A549 (cell line): Measurements from ENCODE around the gene SNRPD1. TPM values are rescaled to one million over a fixed set of nuclear protein-coding genes. Genes with fewer than 3 reads are reported as not detected.

Experiments
- ATAC-seq, 2 experiments: fragments of 200-7000 bp in 1 of 2; fragments of >200 bp in 1 of 2; cut with Nextera tagmentation in 1 of 2; cut with Tn5 transposase in 1 of 2; 3 replicates each; pipeline versions ENCODE4 v1.8.0 to v1.9.1; 2018 to 2020; ENCODE audit warnings: mild to moderate bottlenecking in 1 of 2, moderate library complexity in 1 of 2
- CTCF ChIA-PET: fragments of 300-600 bp; sonication (Branson Sonifier 250); formaldehyde crosslinking; extraction: SDS; loops from one replicate; lab custom pipeline; 2021; ENCODE audit warnings: antibody characterized with exemption, inconsistent platforms; lab: Yijun Ruan, JAX
- POLR2A ChIA-PET: fragments of 350-600 bp; formaldehyde crosslinking; extraction: SDS; loops from one replicate; lab custom pipeline; 2021; ENCODE audit warnings: antibody characterized with exemption, inconsistent platforms; lab: Yijun Ruan, JAX
- DNase-seq, 2 experiments: peaks; one replicate each; pipeline versions ENCODE4 v3.0.0 to v3.0.0-alpha.2; 2011 to 2016; ENCODE audit warnings: low read depth in 1 of 2, low spot score in 1 of 2
- FAIRE-seq: peaks from 2 replicates; lab custom pipeline; 2011; peaks lifted over from hg19 to GRCh38; lab: Jason Lieb, UNC
- H3K27ac ChIP-seq, 2 experiments: fragments of >200 bp; sonication (Bioruptor Twin); formaldehyde crosslinking; 3 replicates each; pipeline ENCODE4 v1.5.1; 2016 to 2017
- H3K4me1 ChIP-seq: fragments of >200 bp; sonication (Bioruptor Twin); formaldehyde crosslinking; 3 replicates; pipeline ENCODE4 v1.6.1; 2016
- H3K4me2 ChIP-seq: fragments of >200 bp; sonication (Bioruptor Twin); formaldehyde crosslinking; 3 replicates; pipeline ENCODE4 v1.6.1; 2016
- H3K4me3 ChIP-seq: fragments of >200 bp; sonication (Bioruptor Twin); formaldehyde crosslinking; 3 replicates; pipeline ENCODE4 v1.5.1; 2016
- H3K9me3 ChIP-seq: fragments of >200 bp; sonication (Bioruptor Twin); formaldehyde crosslinking; 3 replicates; pipeline ENCODE4 v1.6.1; 2016
- CEBPB ChIP-seq, 2 experiments: fragments of >200 bp in 1 of 2; sonication (Bioruptor Twin) in 1 of 2; formaldehyde crosslinking in 1 of 2; IDR thresholded peaks; 2 replicates each; pipeline ENCODE4 v1.6.1; 2012 to 2016
- CHD4 ChIP-seq: fragments of 200-600 bp; sonication (generic); IDR thresholded peaks from 2 replicates; pipeline ENCODE4 v1.6.1; 2016; ENCODE audit warnings: antibody characterized with exemption, mild to moderate bottlenecking, borderline replicate concordance
- EP300 ChIP-seq, 2 experiments: fragments of >200 bp; sonication (Bioruptor Twin); formaldehyde crosslinking; IDR thresholded peaks; 2 replicates in 1 of 2; 3 replicates in 1 of 2; pipeline ENCODE4 v1.6.1; 2016 to 2017
- HOXA7 ChIP-seq: fragments of 250-450 bp; sonication (Bioruptor Pico); IDR thresholded peaks from 2 replicates; pipeline ENCODE4 v1.5.0; 2020; ENCODE audit warnings: mild to moderate bottlenecking, moderate library complexity
- HOXB5 ChIP-seq: fragments of 250-450 bp; sonication (Bioruptor Pico); IDR thresholded peaks from 2 replicates; pipeline ENCODE4 v1.5.0; 2020; ENCODE audit warnings: mild to moderate bottlenecking, moderate library complexity
- JUN ChIP-seq, 2 experiments: fragments of >200 bp; sonication (Bioruptor Twin); formaldehyde crosslinking; IDR thresholded peaks; 2 replicates in 1 of 2; 3 replicates in 1 of 2; pipeline ENCODE4 v1.6.1; 2016 to 2017
- MAFK ChIP-seq: fragments of 450-650 bp; IDR thresholded peaks from 2 replicates; pipeline ENCODE4 v1.6.1; 2014; ENCODE audit not compliant: partially characterized antibody
- MAX ChIP-seq: IDR thresholded peaks from 2 replicates; pipeline ENCODE4 v1.6.1; 2012
- POLR2A ChIP-seq: IDR thresholded peaks from 2 replicates; pipeline ENCODE4 v1.6.1; 2012; ENCODE audit warnings: mild to moderate bottlenecking, low read length
- RAD21 ChIP-seq, 2 experiments: fragments of >200 bp in 1 of 2; sonication (Bioruptor Twin) in 1 of 2; formaldehyde crosslinking in 1 of 2; IDR thresholded peaks in 1 of 2; conservative IDR thresholded peaks in 1 of 2; 2 replicates in 1 of 2; 3 replicates in 1 of 2; pipeline ENCODE4 v1.6.1; 2012 to 2018; ENCODE audit warnings: inconsistent platforms in 1 of 2
- RFX5 ChIP-seq: fragments of 450-650 bp; IDR thresholded peaks from 2 replicates; pipeline ENCODE4 v1.7.1; 2014; ENCODE audit warnings: antibody characterized with exemption, mild to moderate bottlenecking, moderate library complexity
- SMC3 ChIP-seq: fragments of >200 bp; sonication (Bioruptor Twin); formaldehyde crosslinking; IDR thresholded peaks from 3 replicates; pipeline ENCODE4 v1.6.1; 2018; ENCODE audit warnings: inconsistent platforms
- SREBF2 ChIP-seq: fragments of 450-650 bp; IDR thresholded peaks from 2 replicates; pipeline ENCODE4 v1.6.1; 2014; ENCODE audit warnings: mild to moderate bottlenecking, moderate library complexity
- ZSCAN20 ChIP-seq: fragments of 250-450 bp; sonication (Bioruptor Pico); IDR thresholded peaks from 2 replicates; pipeline ENCODE4 v1.8.0; 2022; ENCODE audit warnings: mild to moderate bottlenecking, moderate library complexity
- WGBS: methylation state at CpG from one replicate; pipeline ENCODE4 v1.1.6; 2017; ENCODE audit errors: missing lambda C conversion rate; 5-methylcytosine and 5-hydroxymethylcytosine counted together
- polyA plus RNA-seq, 4 experiments: library from polyadenylated mRNA; depleted of rRNA in 3 of 4; stranded (reverse); fragments of >200 nt; fragmentation: RNase III in 1 of 4; extraction: RNeasy Plus Mini Kit Qiagen cat#74134 plus additional on column Dnase treatment in 1 of 4; gene quantifications; 2 replicates in 3 of 4; 3 replicates in 1 of 4; pipeline ENCODE4 v1.2.3, GENCODE V29; 2011 to 2017
- TF ChIP-seq, protein P1 (sequence below): IDR thresholded peaks from 2 replicates; pipeline ENCODE4 v1.6.1; 2012
- TF ChIP-seq, protein P2 (sequence below): fragments of >200 bp; sonication (Bioruptor Twin); formaldehyde crosslinking; IDR thresholded peaks from 3 replicates; pipeline ENCODE4 v1.5.1; 2016
- TF ChIP-seq, protein P3 (sequence below): fragments of 450-650 bp; IDR thresholded peaks from 2 replicates; pipeline ENCODE4 v1.6.1; 2014; ENCODE audit warnings: antibody characterized with exemption
- TF ChIP-seq, protein P4 (sequence below): IDR thresholded peaks from 2 replicates; pipeline ENCODE4 v1.6.1; 2012; ENCODE audit warnings: low read depth, borderline replicate concordance
- TF ChIP-seq, protein P5 (sequence below): fragments of >200 bp; sonication (Bioruptor Twin); formaldehyde crosslinking; IDR thresholded peaks from 3 replicates; pipeline ENCODE4 v1.6.1; 2016

Gene SNRPD1
- polyA plus RNA-seq, 2 of the 4 experiments (the other 2 are of a cell fraction): 139 to 356 TPM

GRCh38 chr18:21600526-21601410 lies 11.3 kb upstream of the SNRPD1 start, which contains the start of gene ESCO1:
ESCO1 (minus strand) TSS chr18:21600704; CDS start chr18:21574843, 25,861 bp downstream.
- FAIRE-seq: peak; percentile 32
- Histone ChIP-seq H3K4me3 (peak within 1 kb of the TSS; percentile 77), H3K4me2 (peak within 1 kb of the TSS; percentile 86), H3K9me3 (no peaks in the 10 kb centered on the region)
- CTCF ChIA-PET: interaction anchor here (0.6 to 4.2 kb wide), 33 partner anchors 11 to 1083 kb away, joined by 3 to 87 read pairs (median 3); partner anchors contain the start of genes ABHD3 and SNRPD1
- peak; percentile 81 to 99 for DNase-seq
- WGBS: 10% methylated on average over 25 of the region's 74 CpGs
- peak; percentile 61 for TF ChIP-seq SMC3
- TF ChIP-seq MAFK: peak; percentile 25
- TF ChIP-seq, protein P1, sequence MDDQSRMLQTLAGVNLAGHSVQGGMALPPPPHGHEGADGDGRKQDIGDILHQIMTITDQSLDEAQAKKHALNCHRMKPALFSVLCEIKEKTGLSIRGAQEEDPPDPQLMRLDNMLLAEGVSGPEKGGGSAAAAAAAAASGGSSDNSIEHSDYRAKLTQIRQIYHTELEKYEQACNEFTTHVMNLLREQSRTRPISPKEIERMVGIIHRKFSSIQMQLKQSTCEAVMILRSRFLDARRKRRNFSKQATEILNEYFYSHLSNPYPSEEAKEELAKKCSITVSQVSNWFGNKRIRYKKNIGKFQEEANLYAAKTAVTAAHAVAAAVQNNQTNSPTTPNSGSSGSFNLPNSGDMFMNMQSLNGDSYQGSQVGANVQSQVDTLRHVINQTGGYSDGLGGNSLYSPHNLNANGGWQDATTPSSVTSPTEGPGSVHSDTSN: peak; percentile 47; the same call in 1 of the 2 replicates
- TF ChIP-seq, protein P2, sequence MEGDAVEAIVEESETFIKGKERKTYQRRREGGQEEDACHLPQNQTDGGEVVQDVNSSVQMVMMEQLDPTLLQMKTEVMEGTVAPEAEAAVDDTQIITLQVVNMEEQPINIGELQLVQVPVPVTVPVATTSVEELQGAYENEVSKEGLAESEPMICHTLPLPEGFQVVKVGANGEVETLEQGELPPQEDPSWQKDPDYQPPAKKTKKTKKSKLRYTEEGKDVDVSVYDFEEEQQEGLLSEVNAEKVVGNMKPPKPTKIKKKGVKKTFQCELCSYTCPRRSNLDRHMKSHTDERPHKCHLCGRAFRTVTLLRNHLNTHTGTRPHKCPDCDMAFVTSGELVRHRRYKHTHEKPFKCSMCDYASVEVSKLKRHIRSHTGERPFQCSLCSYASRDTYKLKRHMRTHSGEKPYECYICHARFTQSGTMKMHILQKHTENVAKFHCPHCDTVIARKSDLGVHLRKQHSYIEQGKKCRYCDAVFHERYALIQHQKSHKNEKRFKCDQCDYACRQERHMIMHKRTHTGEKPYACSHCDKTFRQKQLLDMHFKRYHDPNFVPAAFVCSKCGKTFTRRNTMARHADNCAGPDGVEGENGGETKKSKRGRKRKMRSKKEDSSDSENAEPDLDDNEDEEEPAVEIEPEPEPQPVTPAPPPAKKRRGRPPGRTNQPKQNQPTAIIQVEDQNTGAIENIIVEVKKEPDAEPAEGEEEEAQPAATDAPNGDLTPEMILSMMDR: peak; percentile 88
- no peak for TF ChIP-seq HOXA7 (CRISPR knock-in tag)
- TF ChIP-seq SREBF2: no peak
- peak; percentile 96 for TF ChIP-seq RFX5
- TF ChIP-seq JUN (IDR thresholded peaks at IDR 0.05): peak in 1 of 2 experiments; percentile 69; a peak in 1 of 5 replicates
- peak; percentile 84 to 97 for TF ChIP-seq CEBPB (IDR thresholded peaks at IDR 0.05)
- peak; percentile 30 to 41; a peak in 3 of 5 replicates for TF ChIP-seq RAD21 (conservative IDR thresholded peaks at IDR 0.05 in 1 of 2, IDR thresholded peaks at IDR 0.05 in 1 of 2)
- 0 out of 2 replicates have a peak, but pooled peaks have one; percentile 51 for TF ChIP-seq CHD4
- no peak for TF ChIP-seq HOXB5 (CRISPR knock-in tag)
- peak; percentile 91 for TF ChIP-seq MAX
- TF ChIP-seq, protein P3, sequence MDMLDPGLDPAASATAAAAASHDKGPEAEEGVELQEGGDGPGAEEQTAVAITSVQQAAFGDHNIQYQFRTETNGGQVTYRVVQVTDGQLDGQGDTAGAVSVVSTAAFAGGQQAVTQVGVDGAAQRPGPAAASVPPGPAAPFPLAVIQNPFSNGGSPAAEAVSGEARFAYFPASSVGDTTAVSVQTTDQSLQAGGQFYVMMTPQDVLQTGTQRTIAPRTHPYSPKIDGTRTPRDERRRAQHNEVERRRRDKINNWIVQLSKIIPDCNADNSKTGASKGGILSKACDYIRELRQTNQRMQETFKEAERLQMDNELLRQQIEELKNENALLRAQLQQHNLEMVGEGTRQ: peak; percentile 62
- TF ChIP-seq, protein P4, sequence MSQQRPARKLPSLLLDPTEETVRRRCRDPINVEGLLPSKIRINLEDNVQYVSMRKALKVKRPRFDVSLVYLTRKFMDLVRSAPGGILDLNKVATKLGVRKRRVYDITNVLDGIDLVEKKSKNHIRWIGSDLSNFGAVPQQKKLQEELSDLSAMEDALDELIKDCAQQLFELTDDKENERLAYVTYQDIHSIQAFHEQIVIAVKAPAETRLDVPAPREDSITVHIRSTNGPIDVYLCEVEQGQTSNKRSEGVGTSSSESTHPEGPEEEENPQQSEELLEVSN: peak; percentile 84
- TF ChIP-seq POLR2A: peak; percentile 86
- no peak for TF ChIP-seq ZSCAN20 (CRISPR knock-in tag)
- TF ChIP-seq, protein P5, sequence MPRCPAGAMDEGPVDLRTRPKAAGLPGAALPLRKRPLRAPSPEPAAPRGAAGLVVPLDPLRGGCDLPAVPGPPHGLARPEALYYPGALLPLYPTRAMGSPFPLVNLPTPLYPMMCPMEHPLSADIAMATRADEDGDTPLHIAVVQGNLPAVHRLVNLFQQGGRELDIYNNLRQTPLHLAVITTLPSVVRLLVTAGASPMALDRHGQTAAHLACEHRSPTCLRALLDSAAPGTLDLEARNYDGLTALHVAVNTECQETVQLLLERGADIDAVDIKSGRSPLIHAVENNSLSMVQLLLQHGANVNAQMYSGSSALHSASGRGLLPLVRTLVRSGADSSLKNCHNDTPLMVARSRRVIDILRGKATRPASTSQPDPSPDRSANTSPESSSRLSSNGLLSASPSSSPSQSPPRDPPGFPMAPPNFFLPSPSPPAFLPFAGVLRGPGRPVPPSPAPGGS: 0 out of 3 replicates have a peak, but pooled peaks have one; percentile 41
- no peak for TF ChIP-seq EP300 (IDR thresholded peaks at IDR 0.05)
- TF ChIP-seq, all 56 proteins: peak for 14
- POLR2A ChIA-PET: interaction anchor here (0.6 to 2.5 kb wide), 8 partner anchors 10 to 406 kb away, joined by 3 to 20 read pairs (median 4); partner anchors contain the start of genes ABHD3, MIB1 and SNRPD1
- peak within 1 kb of the TSS; percentile 90 to 98 for H3K27ac ChIP-seq
- ATAC-seq: peak; percentile 93 to 94
- H3K4me1 ChIP-seq: peaks cover 11% of the 10 kb centered on the region; the same call in 1 of the 3 replicates
